HG03108 (cell line): ENCODE data around the gene ARCN1.
"Not testable (repeated sequence)": the region's sequence is repeated elsewhere in the genome, so short reads cannot be mapped to it uniquely, and the experiment has no call there.

Experiments
- ATAC-seq: cut with Tn5 transposase; IDR thresholded peaks from one replicate; pipeline ENCODE4 v1.9.1; 2021; ENCODE audit warnings: moderate library complexity; ENCODE audit not compliant: unreplicated experiment

Gene ARCN1

DNA sequence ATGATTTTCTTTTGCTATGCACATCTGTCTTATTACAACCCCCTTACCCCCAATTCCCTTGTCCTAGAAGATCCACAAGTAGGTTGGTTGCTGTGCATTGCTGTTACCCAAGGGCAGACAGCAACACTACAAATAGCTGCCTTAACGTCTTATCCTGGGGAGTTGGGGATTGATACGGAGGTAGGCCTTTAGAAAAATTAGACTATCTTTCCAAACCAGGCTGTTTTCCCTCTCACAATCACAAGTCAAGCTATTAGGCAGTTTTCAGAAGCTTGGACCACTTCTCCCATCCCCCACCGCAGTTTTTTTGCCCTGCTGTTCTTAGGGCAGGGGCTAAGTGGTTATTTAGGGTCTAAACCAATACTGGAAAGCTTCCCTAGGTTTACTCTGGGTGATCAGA, 32.4 kb downstream of the ARCN1 start:
- ATAC-seq, result no peak

DNA sequence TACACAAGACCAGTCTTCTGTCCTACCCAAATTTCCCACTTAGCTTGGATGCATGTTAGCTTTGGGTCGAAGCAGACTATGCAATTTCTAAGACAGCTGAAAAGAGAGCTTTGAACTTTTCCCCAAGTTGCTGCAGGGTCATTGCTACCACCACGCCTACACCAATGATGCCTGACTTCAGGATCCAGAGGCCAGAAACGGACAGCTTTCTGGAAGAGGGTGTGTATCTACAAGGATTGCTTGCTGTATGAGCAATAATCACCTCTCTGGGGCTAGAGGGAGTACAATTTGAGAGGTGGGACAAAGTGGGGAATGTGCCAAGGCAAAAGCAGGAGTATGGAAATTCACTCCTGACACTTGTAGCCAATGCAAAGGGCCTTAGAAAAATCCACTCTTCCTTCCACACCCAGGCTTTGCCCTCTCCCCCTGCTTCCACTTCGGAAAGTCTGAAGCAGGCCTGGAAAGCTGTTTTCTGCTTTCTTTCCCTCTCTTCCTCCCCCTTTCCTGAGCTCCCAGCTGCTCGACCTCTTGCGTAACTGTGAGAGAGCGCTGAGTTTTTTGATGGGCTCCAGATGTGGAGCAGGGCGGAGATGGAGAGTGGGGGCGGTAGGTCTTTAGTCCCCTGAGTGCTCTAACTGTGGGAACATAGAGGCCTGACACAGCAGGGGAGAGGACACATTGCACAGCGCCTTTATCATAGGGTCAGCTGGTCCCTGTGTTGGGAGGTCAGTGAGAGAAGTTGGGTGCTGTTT, 33.1 kb downstream of the ARCN1 start:
- no peak for ATAC-seq

DNA sequence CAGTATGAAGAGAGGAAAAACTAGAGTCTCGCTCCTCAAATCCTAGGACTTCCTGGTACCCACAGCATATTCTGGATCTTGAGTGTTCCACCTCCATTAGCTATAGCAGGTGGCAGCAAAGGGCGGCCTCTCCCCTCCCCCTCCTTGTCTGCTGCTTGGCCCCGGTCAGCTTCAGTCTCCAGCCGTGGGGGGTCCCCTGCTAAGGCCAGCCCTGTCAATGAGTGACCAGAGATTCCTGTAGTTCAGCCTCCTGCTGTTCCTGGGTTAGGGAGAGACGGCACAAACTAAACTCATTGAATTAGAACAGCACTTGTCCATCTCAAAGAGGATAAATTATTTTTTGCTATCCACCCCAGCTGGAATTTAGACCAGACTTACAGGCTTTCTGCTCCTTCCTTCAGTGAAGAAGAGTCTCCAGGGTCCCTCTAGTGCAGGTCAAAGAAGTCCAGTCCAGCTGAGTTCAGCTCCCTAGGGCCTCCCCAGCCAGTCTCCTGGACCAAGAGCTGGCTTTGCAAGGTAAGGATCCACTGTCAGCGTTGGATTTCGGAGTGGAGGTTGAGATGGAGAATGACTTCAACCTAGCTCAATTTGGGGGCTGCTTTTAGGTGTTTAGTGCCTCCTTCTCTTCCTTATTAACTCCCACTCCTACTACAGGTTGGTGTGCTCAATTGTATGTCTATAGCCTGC, 34.1 kb downstream of the ARCN1 start:
- no peak for ATAC-seq

DNA sequence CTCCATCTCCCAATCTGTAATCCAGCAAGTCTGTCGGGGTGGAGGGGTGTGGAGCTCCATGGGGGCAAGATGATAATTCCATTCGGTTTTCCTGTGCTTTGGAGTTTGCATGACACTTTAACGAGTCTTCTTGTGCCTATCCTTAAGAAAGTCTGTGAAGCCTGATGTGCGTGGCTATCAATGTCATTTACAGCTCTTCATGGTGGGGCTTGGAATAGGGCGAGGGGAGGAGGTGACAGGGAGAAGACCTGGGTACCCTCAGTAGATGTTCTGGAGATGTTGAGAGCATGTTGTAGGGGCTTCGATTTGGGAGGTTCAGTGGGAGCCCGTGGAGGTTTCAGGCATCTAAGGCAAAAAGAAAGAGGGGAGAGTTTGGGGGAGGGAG, 34.6 kb downstream of the ARCN1 start:
- no peak for ATAC-seq

DNA sequence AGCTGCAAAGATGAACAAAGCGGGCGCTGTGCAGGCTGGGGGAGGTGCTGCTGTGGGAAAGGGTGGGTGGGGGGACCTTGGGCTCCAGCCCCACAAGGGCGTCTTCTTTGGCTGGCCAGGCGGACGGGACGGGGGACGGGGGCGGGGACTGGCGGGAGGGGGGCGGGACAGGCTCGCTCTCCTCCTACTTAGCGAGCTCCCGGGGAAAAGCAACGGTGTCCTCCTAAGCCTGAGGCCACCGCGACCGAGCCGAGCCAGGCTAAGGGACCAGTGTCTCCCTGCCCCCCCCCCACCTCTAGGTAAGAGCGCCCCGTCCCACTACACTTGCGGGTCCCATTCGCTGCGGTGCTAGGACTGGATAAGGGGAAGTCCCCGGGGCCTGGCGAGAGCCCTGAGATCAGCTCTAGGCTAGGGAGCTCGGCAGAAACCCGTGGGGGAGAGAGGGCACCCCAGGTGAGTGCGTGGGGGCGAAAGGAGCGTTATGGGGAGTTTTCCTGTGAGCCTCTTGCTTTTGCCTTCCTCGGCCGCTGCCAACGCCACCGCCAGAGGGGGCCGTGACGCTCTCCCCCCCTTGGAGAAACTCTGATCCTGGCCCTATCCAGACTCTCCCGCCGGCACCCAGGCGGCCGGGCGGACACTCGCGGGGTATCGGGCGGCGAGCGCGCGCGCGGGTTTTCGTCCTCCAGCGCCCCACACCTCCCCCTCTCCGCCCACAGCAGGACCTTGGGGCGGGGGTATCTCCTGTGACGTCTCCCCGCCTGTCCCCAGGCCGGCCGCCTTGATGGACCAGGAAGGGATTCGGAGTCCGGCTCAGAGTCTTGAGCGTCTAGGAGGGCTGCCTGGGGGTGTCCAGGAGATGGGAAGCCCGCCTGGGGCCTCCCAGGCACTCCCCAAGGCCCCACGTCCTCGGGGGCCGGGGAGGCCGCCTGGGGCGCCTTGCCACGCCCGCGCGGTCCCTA, 35.5 kb downstream of the ARCN1 start, which contains the start of gene PHLDB1:
TSS of gene PHLDB1 (plus strand) at position 215 of the 959 bp plus-strand sequence. CDS start 6,222 bp downstream, outside the sequence.
- ATAC-seq, result no peak

DNA sequence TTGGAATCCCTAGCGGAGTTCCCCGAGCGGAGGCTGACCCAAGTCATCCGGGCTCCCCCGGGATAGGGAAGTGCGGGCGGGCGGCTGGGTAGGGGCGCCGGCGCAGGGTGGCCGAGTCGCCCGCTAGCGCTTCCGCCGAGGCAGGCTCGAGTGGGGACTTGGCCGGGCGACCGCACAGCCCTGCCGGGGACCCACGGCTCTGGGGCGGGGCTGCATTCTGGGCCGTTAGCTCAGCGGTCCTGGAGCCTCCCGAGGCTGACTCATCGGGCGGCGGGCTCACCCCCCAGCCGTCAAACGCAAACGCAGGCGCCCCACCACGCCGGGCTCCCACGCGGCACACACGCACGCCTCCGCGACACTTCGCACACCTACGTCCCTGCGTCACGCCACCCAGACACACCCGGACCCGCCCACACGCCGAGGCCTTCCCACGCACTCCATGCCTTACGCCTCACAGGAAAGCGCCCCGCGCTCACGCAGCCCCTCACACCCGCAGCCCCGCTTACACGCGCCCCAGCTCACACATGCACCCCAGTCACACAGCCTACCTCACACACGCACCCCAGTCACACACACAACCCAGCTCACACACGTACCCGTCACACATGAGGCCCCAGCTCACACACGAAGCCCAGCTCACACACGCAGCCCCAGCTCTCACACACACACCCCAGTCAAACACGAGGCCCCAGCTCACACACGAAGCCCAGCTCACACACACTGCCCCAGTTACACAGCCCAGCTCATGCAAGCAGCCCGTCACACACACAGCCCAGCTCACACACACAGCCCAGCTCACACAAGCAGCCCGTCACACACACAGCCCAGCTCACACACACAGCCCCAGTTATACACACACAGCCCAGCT, 36.4 kb downstream of the ARCN1 start:
- ATAC-seq, result no peak

DNA sequence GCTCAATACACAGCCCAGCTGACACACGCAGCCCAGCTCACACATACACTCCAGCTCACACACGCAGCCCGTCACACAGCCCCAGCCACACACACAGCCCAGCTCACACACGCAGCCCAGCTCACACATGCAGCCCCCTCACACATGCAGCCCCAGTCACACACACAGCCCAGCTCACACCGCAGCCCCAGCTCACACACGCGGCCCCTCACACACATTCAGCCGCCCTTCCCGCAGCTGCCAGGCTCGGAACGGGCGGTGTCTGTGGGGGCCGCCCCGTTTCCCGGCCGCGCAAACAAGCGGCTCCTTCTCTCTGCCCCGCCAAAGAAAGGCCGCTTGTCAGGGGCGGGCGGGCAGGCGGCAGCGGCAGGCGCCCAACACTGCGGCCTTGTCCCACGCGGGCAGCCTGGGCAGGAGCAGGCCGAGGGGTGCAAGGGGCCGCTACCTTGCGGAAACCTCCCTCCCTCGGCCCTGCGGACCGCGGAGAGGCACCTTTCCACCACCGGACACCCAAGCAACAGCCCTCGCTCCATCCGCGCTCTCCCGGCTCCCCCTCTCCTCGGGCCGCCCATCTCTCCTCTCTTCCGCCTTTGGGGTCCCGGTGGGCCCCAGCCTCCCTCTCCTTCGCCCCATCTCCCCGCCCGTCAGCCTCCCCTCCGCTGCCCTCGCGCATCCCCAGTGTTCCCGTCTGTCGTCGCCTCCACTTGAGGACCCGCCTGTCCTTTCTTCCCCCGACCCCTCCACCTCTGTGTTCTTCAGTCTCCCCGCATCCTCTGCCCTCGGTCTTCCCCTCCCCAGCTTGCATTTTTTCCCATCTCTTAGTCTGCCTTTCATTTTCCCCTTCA, 37.4 kb downstream of the ARCN1 start:
- ATAC-seq, result no peak

DNA sequence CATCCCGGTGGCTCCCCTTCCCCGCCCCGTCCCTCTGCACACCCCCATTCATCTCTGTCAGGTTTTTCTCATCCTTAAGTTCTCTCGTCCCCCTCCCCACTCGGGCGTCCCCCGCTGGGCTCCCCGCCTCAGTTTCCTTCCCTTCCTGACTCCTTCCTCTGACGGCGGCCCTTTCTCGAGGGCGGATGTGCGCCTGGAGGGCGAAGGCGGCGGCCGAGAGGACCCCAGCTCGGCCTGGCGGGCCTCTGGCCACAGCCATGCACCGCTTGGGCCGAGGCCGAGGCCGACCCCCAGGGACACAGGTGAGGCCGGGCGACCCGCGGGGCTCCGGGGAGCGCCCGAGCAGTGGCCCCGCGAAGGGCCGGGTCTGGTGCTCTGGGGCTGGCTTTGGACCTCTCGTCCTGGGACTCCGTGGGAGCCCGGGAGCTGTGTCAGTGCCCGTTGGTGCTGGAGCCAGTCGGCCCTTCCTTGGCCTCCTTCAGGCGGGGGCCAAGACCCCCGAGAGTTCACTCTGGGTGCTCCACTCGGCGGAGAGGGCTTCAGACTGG, 38.1 kb downstream of the ARCN1 start:
- ATAC-seq, result no peak

DNA sequence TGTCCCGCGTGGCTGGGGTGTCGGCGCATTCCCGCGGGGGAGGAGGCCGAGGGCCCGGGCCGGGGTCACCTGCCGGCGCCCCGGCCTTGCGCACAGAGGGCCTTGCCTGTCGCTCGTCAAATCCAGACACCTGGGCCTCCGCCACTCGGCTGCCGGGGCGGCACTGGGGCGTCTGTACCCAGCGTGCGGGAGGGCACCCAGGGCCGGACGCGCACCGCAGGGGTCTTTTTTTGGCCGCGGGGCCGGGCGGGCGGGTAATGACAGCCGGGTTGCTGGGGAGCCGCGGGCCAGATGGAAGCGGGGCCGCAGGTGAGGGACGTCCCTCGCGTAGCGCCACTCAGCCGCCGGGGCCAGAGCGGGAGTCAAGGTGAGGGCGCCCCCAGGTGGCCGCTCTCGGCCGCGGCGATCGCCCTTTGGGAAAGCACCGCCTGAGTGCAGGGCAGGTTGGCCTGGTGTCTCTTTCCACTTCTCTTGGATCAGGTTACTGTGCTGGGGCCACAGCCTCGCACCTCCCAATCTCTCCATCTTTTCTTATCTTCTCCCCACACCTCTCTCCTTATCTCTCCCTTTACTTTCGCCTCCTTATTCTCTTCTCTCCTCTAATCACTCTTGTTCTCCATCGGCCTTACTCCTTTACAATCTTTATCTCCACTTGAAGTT, 38.7 kb downstream of the ARCN1 start:
- ATAC-seq, result no peak

DNA sequence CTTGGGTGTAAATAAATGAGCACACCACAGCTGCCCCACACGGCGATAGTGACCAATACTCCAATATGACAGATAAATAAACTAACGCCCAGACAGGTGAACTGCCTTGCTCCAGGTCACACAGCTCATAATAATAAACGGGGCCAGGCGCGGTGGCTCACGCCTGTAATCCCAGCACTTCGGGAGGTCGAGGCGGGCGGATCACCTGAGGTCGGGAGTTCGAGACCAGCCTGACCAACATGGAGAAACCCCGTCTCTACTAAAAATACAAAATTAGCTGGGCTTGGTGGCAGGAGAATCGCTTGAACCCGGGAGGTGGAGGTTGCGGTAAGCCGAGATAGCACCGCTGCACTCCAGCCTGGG, 39.2 kb downstream of the ARCN1 start:
- ATAC-seq, result not testable (repeated sequence)

DNA sequence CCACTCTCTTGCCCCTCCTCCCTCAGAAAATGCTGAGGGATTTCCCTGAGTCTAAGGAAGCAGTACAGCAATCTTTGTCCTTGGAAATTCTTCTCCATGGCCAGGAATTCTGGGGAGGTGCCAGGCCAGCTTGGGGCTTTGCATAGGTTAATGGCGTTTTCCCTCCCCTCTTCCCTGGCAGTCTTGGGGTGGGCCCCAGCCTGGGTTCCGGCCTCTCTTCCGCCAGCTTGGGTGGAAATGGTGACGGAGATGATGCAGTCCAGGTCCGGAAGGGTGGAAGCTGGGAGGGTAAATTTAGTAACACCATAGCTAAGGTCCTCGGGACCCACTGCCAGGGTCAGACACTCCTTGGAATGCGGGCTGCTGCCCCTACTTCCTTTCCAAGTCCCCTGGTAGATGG, 40.2 kb downstream of the ARCN1 start:
- no peak for ATAC-seq

DNA sequence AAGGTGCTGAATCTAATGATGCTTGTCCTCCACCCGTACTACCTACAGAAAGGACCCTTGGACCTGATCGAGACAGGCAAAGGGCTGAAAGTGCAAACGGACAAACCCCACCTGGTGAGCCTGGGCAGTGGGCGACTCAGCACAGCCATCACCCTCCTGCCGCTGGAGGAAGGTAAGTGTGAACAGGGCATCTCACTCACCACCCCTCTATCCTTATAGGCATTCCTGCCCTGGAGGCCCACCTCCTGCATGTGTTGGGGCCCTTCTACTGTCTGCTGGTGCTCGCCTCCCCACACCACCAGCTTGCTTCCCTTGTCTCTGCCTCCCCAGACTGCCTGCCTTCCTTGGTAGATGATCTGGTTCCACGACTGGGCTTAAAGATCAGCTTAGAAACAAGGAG, 42.3 kb downstream of the ARCN1 start:
- no peak for ATAC-seq

DNA sequence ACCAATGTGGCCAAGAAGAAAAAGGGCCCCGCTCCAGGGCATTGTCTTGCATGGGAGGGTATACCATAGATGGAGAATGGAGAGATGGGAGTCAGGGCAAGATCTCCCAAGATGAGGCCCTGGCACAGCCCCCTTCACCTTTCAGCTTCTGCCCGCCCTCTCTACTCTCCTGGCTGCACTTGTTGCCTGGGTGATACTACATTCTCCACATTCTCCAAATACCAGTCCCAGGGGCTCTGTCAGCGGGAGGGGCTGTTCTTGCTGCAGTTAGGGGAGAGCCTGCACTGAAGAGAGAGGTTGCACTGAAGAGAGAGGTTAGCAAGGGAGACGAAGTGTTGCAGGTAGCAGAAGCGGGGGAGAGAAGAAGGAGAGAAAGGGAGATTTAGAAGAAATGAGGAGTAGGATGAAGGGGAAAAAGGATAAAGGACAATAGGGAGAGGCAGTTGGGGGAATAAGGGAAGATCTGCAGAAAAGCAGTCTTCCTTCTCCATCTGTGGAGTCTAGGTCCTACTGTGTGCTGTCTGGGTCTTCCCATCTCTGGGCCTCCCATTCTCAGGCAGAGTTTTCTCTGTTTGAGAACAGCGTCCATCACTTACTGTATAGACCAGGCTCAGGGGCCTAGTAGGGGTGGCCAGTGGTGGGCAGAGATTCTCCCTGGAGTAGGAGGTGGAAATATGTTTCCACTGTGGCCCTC, 43.2 kb downstream of the ARCN1 start:
- no peak for ATAC-seq

DNA sequence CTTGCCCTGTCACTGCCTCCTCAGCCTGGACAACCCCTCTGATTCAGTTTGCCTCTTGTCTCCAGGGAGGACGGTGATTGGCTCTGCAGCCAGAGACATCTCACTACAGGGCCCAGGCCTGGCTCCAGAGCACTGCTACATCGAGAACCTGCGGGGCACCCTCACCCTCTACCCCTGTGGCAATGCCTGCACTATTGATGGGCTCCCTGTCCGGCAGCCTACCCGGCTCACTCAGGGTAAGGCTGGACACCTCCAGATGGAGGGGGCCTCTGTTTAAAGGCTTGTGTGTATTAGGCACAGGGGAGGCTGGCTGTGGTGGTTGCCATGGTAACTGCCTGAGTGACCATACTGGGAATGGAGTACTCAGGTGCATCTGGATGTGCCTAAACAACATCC, 43.8 kb downstream of the ARCN1 start:
- no peak for ATAC-seq

DNA sequence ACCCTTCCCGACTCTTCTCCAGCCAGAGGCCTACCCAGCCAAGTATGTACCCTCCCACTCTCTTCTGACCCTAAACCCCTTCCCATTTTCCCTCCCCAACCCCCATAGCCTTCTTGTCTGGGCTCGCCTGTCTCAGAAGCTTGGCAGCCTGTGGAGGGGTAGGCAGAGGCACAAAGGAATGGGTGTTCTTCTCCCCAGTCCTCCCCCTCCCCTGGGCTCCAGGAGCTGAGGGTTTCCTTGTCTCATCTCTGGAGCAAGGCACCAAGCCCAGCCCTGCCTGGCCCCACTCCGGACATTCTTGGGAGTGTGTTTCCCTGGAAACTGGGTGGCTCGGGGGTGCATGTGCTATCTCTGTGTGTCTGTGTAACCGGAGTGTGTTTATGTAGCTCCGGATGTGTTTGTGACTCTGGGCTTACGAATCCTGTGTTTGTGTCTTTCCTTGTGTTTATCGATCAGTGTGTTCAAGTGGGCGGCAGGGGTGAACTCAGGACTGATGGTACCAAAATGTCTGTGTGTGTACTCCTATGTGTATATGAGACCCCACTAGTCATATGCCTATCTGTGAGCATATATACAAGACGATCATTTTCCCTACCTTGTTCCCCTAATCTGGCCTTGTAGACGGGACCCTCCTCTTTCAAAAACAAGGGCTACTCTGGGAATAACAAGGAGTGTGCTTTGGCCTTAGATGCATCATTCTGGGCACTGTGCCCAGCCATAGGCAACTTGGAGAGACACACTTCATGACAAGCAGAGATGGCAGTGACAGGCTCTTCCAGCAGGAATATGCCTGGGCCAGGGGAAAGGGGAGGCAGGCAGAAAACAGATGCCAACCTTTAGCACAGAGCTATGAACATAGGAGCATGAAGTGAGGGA, 46.1 kb downstream of the ARCN1 start:
- ATAC-seq, result no peak

DNA sequence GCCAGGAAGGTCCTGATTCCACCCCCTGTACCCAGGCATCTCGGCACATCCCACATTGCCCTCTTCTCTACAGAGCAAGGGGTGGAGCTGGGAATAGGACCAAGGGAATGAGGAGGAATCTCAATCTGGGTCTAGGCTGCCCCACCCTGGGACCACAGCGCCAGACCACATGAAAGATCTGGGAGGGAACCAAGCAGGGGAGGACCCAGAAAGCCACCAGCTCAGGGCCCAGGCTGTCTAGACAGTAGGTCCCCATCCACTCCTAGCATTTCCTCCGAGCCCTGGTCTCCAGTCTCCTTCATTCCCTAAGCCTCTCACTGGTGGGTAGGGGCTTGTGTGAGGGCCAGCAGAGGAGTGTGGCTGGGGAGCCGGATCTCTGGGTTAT, 46.8 kb downstream of the ARCN1 start:
- no peak for ATAC-seq

DNA sequence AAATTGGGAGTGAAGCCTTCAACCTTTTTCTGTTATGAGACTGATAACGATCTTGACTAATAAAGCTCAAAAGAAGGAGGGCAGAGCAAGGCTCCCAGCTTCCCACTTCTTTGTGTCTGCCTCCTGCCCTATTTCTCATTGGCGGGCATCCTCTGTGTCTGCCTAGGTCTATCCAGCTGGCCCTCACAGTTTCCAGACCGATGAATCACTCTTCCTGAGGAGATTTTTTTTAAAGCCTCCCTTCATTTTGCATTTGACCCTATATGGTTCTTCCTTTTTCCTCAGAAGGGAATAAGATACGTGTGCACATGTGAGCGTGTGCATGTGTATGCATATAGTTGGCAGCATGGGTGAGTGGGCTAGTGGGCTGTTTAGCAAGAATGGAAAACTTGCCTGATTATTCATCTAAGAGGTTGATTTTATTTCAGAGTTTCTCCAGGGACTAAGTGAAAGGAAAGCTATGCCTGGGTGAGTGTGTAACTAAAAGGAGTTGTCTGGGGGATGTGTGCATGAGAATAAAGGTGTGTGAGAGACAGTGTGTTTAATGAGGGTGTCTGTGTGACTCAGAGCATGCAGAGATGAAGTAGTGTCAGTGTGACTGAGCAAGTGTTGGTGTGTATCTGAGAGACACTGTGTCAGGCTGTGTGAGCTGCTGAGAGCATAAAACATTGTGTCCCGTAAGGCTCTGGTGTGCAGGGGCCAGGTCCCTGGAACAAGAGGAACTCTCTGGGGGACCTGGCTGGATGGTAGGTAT, 47.4 kb downstream of the ARCN1 start:
- no peak for ATAC-seq
